B cell (primary cell): Measurements from ENCODE around the gene NRIP2. TPM values are rescaled to one million over a fixed set of nuclear protein-coding genes. Genes with fewer than 3 reads are reported as not detected.

Source experiments
- ATAC-seq: fragments of 200-7000 bp; cut with Tn5 transposase; one replicate; pipeline ENCODE4 v1.10.0; 2021; ENCODE audit warnings: low read depth, mild to moderate bottlenecking, moderate number of reproducible peaks, moderate library complexity
- CTCF ChIA-PET: fragments of 350-600 bp; sonication (Branson Sonifier 250); formaldehyde crosslinking; loops from one replicate; lab custom pipeline; 2021; ENCODE audit warnings: antibody characterized with exemption, inconsistent platforms; lab: Charles Lee
- POLR2A ChIA-PET: fragments of 350-600 bp; sonication (Branson Sonifier 250); formaldehyde crosslinking; loops from one replicate; lab custom pipeline; 2021; ENCODE audit warnings: antibody characterized with exemption; lab: Charles Lee
- DNase-seq: peaks from one replicate; pipeline ENCODE4 v3.0.0; 2013
- H2AFZ ChIP-seq: 2 replicates; pipeline ENCODE4 v1.6.1; 2012; ENCODE audit warnings: mild to moderate bottlenecking, low read depth, low read length; ENCODE audit not compliant: insufficient read depth, poor library complexity, severe bottlenecking
- H3K27ac ChIP-seq, 2 donors: 1 replicate in 1 of 2; 2 replicates in 1 of 2; pipeline ENCODE4 v1.5.1; 2012 to 2013; ENCODE audit warnings: low read length in 2 of 2, mild to moderate bottlenecking in 2 of 2, moderate library complexity in 1 of 2
- H3K27me3 ChIP-seq, 4 experiments: fragments of 200-600 bp in 1 of 4; sonication (generic) in 1 of 4; replicated peaks in 1 of 4; 1 replicate in 2 of 4; 2 replicates in 2 of 4; pipeline versions ENCODE4 v1.6.1 to v1.7.0; 2013 to 2016; ENCODE audit warnings: low read length in 3 of 4, mild to moderate bottlenecking in 2 of 4, mixed read lengths in 1 of 4, moderate library complexity in 1 of 4; ENCODE audit not compliant: insufficient read depth in 4 of 4, control insufficient read depth in 3 of 4; ENCODE audit errors: control extremely low read depth in 1 of 4
- H3K36me3 ChIP-seq, 2 experiments: replicated peaks in 1 of 2; 1 replicate in 1 of 2; 2 replicates in 1 of 2; pipeline versions ENCODE4 v1.6.1 to v1.7.1; 2013; ENCODE audit warnings: low read length in 1 of 2; ENCODE audit not compliant: insufficient read depth in 2 of 2, control insufficient read depth in 1 of 2; ENCODE audit errors: control extremely low read depth in 1 of 2, extremely low read depth in 1 of 2
- H3K4me1 ChIP-seq, 2 donors: fragments of 200-600 bp in 1 of 2; sonication (generic) in 1 of 2; 1 replicate in 1 of 2; 2 replicates in 1 of 2; pipeline versions ENCODE4 v1.5.1 to v1.6.1; 2013 to 2017; ENCODE audit warnings: low read length in 2 of 2; ENCODE audit not compliant: control insufficient read depth in 2 of 2, insufficient read depth in 2 of 2
- H3K4me2 ChIP-seq: replicated peaks from 2 replicates; pipeline ENCODE3; 2012; ENCODE audit warnings: mild to moderate bottlenecking, low read depth, low read length; ENCODE audit not compliant: poor library complexity, severe bottlenecking
- H3K4me3 ChIP-seq, 5 experiments: fragments of 200-600 bp in 1 of 5; sonication (generic) in 1 of 5; 1 replicate in 3 of 5; 2 replicates in 2 of 5; pipeline versions ENCODE4 v1.5.1 to v1.7.0; 2011 to 2016; ENCODE audit warnings: low read length in 4 of 5, mild to moderate bottlenecking in 4 of 5, low read depth in 2 of 5, control low read depth in 1 of 5, moderate library complexity in 1 of 5; ENCODE audit not compliant: insufficient read depth in 1 of 5; ENCODE audit errors: control extremely low read depth in 1 of 5, extremely low read depth in 1 of 5
- H3K79me2 ChIP-seq: fragments of 200-600 bp; sonication (generic); one replicate; pipeline ENCODE4 v1.6.0; 2016; ENCODE audit warnings: low read length; ENCODE audit not compliant: control insufficient read depth, insufficient read depth
- H3K9ac ChIP-seq: fragments of 200-600 bp; sonication (generic); 2 replicates; pipeline ENCODE4 v1.6.1; 2017; ENCODE audit warnings: mild to moderate bottlenecking, low read length, moderate library complexity
- H3K9me3 ChIP-seq, 3 donors: one replicate each; pipeline versions ENCODE4 v1.6.1 to v1.7.1; 2013; ENCODE audit warnings: low read length in 2 of 3; ENCODE audit not compliant: control insufficient read depth in 2 of 3, insufficient read depth in 1 of 3; ENCODE audit errors: control extremely low read depth in 1 of 3
- H4K20me1 ChIP-seq: 2 replicates; pipeline ENCODE4 v1.6.0; 2012; ENCODE audit warnings: mild to moderate bottlenecking, low read length; ENCODE audit not compliant: insufficient read depth, control insufficient read depth, poor library complexity, severe bottlenecking
- H3K27ac Mint-ChIP-seq: one replicate; pipeline ENCODE4 v1.8.0; 2021; ENCODE audit warnings: mixed read lengths
- H3K27me3 Mint-ChIP-seq: one replicate; pipeline ENCODE4 v1.8.0; 2021; ENCODE audit warnings: mixed read lengths
- H3K4me1 Mint-ChIP-seq: one replicate; pipeline ENCODE4 v1.8.0; 2021; ENCODE audit warnings: mixed read lengths
- H3K4me3 Mint-ChIP-seq: one replicate; pipeline ENCODE4 v1.8.0; 2021; ENCODE audit warnings: mixed read lengths
- H3K9me3 Mint-ChIP-seq: one replicate; pipeline ENCODE4 v1.8.0; 2022; ENCODE audit warnings: mixed read lengths; ENCODE audit not compliant: insufficient read depth
- EZH2 ChIP-seq: IDR thresholded peaks from 2 replicates; pipeline ENCODE4 v1.6.1; 2012; ENCODE audit warnings: borderline replicate concordance, low read depth, mild to moderate bottlenecking, moderate library complexity, low read length; ENCODE audit not compliant: insufficient read depth, poor library complexity, severe bottlenecking
- WGBS: methylation state at CpG from one replicate; pipeline ENCODE4 v1.1.5; 2013; ENCODE audit warnings: missing lambda C conversion rate; ENCODE audit not compliant: insufficient coverage; 5-methylcytosine and 5-hydroxymethylcytosine counted together
- intact Hi-C: fragments of 100-400 bp; cut with micrococcal nuclease; formaldehyde crosslinking; loops from one replicate; pipeline ENCODE4 v1.10.0; 2022
- polyA plus RNA-seq: library from polyadenylated mRNA; depleted of rRNA; stranded (reverse); fragments of >200 nt; gene quantifications from 2 replicates; pipeline ENCODE4 v1.2.3, GENCODE V29; 2012
- total RNA-seq, 2 donors: library from RNA; stranded (reverse); fragments of 120-200 nt in 1 of 2; gene quantifications; 1 replicate in 1 of 2; 2 replicates in 1 of 2; pipeline versions ENCODE4 v1.2.3 to v1.2.4, GENCODE V29; 2013 to 2022
- TF ChIP-seq, protein P1 (sequence below): fragments of 200-600 bp; IDR thresholded peaks from one replicate; pipeline ENCODE4 v1.8.0; 2022; ENCODE audit warnings: antibody characterized with exemption, mild to moderate bottlenecking

Gene NRIP2
- total and polyA plus RNA-seq, 2 donors (not counting 1 experiment from before 2014, with no cell fraction given) = not detected

- ChIA-PET POLR2A (no interaction called here), CTCF (interaction anchor here (0.6 to 3.8 kb wide), 7 partner anchors 9 to 187 kb away, joined by 3 to 22 read pairs (median 3); no protein-coding TSS in a partner anchor)
- Mint-ChIP-seq H3K27ac (no peak overlapping the region), H3K4me1 (no peaks in the 10 kb centered on the region), H3K27me3 (no peaks in the 10 kb centered on the region), H3K4me3 (no peak overlapping the region), H3K9me3 (no peaks in the 10 kb centered on the region)
- Histone ChIP-seq H3K4me3 (no peak overlapping the region), H3K9ac (no peak overlapping the region), H2AFZ (no peak overlapping the region), H4K20me1 (no peaks in the 10 kb centered on the region), H3K4me2 (no peak overlapping the region), H3K4me1 (no peaks in the 10 kb centered on the region), H3K9me3 (no peaks in the 10 kb centered on the region), H3K79me2 (no peaks in the 10 kb centered on the region), H3K36me3 (peaks cover 0 to 10% of the 10 kb centered on the region in 2 experiments), H3K27me3 (no peaks in the 10 kb centered on the region), H3K27ac (no peak overlapping the region)
- intact Hi-C loops = loop anchor here (10.0 kb wide), 1 partner anchor 180 kb away; no protein-coding TSS in a partner anchor
- no peak for DNase-seq
- 93% methylated on average over 19 of the region's 25 CpGs for WGBS
- ATAC-seq = no peak
- TF ChIP-seq, protein P1, sequence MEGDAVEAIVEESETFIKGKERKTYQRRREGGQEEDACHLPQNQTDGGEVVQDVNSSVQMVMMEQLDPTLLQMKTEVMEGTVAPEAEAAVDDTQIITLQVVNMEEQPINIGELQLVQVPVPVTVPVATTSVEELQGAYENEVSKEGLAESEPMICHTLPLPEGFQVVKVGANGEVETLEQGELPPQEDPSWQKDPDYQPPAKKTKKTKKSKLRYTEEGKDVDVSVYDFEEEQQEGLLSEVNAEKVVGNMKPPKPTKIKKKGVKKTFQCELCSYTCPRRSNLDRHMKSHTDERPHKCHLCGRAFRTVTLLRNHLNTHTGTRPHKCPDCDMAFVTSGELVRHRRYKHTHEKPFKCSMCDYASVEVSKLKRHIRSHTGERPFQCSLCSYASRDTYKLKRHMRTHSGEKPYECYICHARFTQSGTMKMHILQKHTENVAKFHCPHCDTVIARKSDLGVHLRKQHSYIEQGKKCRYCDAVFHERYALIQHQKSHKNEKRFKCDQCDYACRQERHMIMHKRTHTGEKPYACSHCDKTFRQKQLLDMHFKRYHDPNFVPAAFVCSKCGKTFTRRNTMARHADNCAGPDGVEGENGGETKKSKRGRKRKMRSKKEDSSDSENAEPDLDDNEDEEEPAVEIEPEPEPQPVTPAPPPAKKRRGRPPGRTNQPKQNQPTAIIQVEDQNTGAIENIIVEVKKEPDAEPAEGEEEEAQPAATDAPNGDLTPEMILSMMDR = no peak
- TF ChIP-seq EZH2 = no peak
Observed at GRCh38 chr12:2854669-2855453, 20.0 kb upstream of the NRIP2 start.

DNA sequence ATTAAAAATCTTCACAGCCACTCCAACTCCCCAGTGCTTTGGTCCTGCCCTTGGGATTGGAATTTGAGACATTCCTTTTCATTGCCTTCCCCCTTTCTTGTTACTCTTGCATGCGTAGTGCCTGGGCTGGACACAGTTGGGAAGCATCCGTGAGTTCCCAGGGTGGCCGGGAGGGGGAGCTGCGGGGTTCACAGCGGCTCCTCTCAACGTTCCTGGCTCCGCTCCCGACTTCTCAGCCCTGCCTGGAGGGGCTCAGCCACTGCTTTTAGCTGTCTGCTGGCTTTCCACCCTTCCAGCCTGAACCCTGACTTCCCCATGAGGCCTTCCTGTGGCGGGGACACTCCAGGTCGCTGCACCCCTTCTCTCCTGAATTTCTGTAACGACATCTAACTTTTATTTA is 18.8 kb upstream of the NRIP2 start:
- Histone ChIP-seq H3K4me1 (no peaks in the 10 kb centered on the region), H3K36me3 (peaks cover 0 to 10% of the 10 kb centered on the region in 2 experiments), H3K4me2 (no peak overlapping the region), H3K79me2 (no peaks in the 10 kb centered on the region), H3K9me3 (no peaks in the 10 kb centered on the region), H3K4me3 (no peak overlapping the region), H3K27me3 (no peaks in the 10 kb centered on the region), H4K20me1 (no peaks in the 10 kb centered on the region), H3K27ac (no peak overlapping the region), H2AFZ (no peak overlapping the region), H3K9ac (no peak overlapping the region)
- TF ChIP-seq, protein P1 = peak; percentile 56
- no peak for TF ChIP-seq EZH2
- POLR2A ChIA-PET = no interaction called here
- intact Hi-C loops = loop anchor here (10.0 kb wide), 1 partner anchor 181 kb away; no protein-coding TSS in a partner anchor
- no peaks in the 10 kb centered on the region for H3K4me1 Mint-ChIP-seq
- 30% methylated on average over 8 of the region's 11 CpGs for WGBS
- no peaks in the 10 kb centered on the region for H3K27me3 Mint-ChIP-seq
- CTCF ChIA-PET = interaction anchor here (1.0 to 3.8 kb wide), 5 partner anchors 9 to 188 kb away, joined by 3 to 22 read pairs (median 5); no protein-coding TSS in a partner anchor
- no peak overlapping the region for H3K4me3 Mint-ChIP-seq
- no peak overlapping the region for H3K27ac Mint-ChIP-seq
- DNase-seq (peak; percentile 44), ATAC-seq (no peak)
- H3K9me3 Mint-ChIP-seq = no peaks in the 10 kb centered on the region
